SK-N-SH (cell line): Measurements from ENCODE around the gene LSR. TPM values are rescaled to one million over a fixed set of nuclear protein-coding genes. Genes with fewer than 3 reads are reported as not detected.

Source experiments
- CTCF ChIA-PET: fragments of 300-600, 350-600 bp; formaldehyde crosslinking; extraction: SDS; loops from one replicate; lab custom pipeline; 2021; lab: Yijun Ruan, JAX
- POLR2A ChIA-PET: fragments of 350-600 bp; sonication (Branson Sonifier 250); formaldehyde crosslinking; extraction: SDS; loops from one replicate; lab custom pipeline; 2020; ENCODE audit warnings: antibody characterized with exemption, inconsistent platforms; lab: Yijun Ruan, JAX
- DNase-seq: peaks from one replicate; pipeline ENCODE4 v3.0.0; 2012
- H2AFZ ChIP-seq: fragments of 200-600 bp; sonication (generic); 2 replicates; pipeline ENCODE4 v1.8.1; 2016; ENCODE audit warnings: antibody characterized with exemption, mild to moderate bottlenecking, low read depth
- H3F3A ChIP-seq: fragments of 200-600 bp; sonication (generic); replicated peaks from 2 replicates; pipeline ENCODE3; 2016; ENCODE audit warnings: antibody characterized with exemption, mild to moderate bottlenecking; ENCODE audit not compliant: insufficient read depth
- H3K27ac ChIP-seq, 2 experiments: fragments of 200-500 bp in 1 of 2; fragments of 200-600 bp in 1 of 2; sonication (Bioruptor generic) in 1 of 2; sonication (generic), shearing (Covaris generic) in 1 of 2; 2 replicates each; pipeline versions ENCODE4 v1.5.1 to v1.6.1; 2014 to 2016; ENCODE audit warnings: low read depth in 2 of 2, inconsistent platforms in 1 of 2, low read length in 1 of 2, mild to moderate bottlenecking in 1 of 2, mixed read lengths in 1 of 2
- H3K27me3 ChIP-seq: fragments of 200-600 bp; sonication (generic), shearing (Covaris generic); 2 replicates; pipeline ENCODE4 v1.6.1; 2016; ENCODE audit warnings: mixed run types; ENCODE audit not compliant: insufficient read depth
- H3K36me3 ChIP-seq, 2 experiments: fragments of 200-500 bp in 1 of 2; fragments of 200-600 bp in 1 of 2; sonication (Bioruptor generic) in 1 of 2; sonication (generic) in 1 of 2; replicated peaks in 1 of 2; 2 replicates each; pipeline versions ENCODE3 to v1.5.1; 2014 to 2016; ENCODE audit warnings: low read length in 1 of 2, mild to moderate bottlenecking in 1 of 2; ENCODE audit not compliant: insufficient read depth in 2 of 2, control insufficient read depth in 1 of 2
- H3K4me1 ChIP-seq, 2 experiments: fragments of 200-500 bp in 1 of 2; fragments of 200-600 bp in 1 of 2; sonication (Bioruptor generic) in 1 of 2; sonication (generic), shearing (Covaris generic) in 1 of 2; 2 replicates each; pipeline versions ENCODE4 v1.5.1 to v1.6.1; 2014 to 2016; ENCODE audit warnings: low read depth in 1 of 2, low read length in 1 of 2, mixed run types in 1 of 2; ENCODE audit not compliant: insufficient read depth in 2 of 2, control insufficient read depth in 1 of 2
- H3K4me2 ChIP-seq: fragments of 200-600 bp; sonication (generic), shearing (Covaris generic); 2 replicates; pipeline ENCODE4 v1.6.1; 2017; ENCODE audit warnings: mixed run types
- H3K4me3 ChIP-seq, 2 experiments: fragments of 200-500 bp in 1 of 2; fragments of 200-600 bp in 1 of 2; sonication (Bioruptor generic) in 1 of 2; sonication (generic), shearing (Covaris generic) in 1 of 2; 2 replicates each; pipeline versions ENCODE4 v1.5.1 to v1.8.1; 2014 to 2016; ENCODE audit warnings: low read depth in 2 of 2, inconsistent platforms in 1 of 2, low read length in 1 of 2, mild to moderate bottlenecking in 1 of 2, mixed read lengths in 1 of 2, moderate library complexity in 1 of 2
- H3K79me2 ChIP-seq: fragments of 200-600 bp; sonication (generic); 2 replicates; pipeline ENCODE4 v1.8.1; 2017; ENCODE audit warnings: mild to moderate bottlenecking; ENCODE audit not compliant: insufficient read depth
- H3K9ac ChIP-seq: fragments of 200-600 bp; sonication (generic); 2 replicates; pipeline ENCODE4 v1.6.1; 2017; ENCODE audit warnings: mixed run types
- H3K9me2 ChIP-seq: fragments of 200-600 bp; sonication (generic); 2 replicates; pipeline ENCODE4 v1.6.1; 2017; ENCODE audit warnings: mixed run types
- H3K9me3 ChIP-seq: fragments of 200-600 bp; sonication (generic); 2 replicates; pipeline ENCODE4 v1.6.1; 2017; ENCODE audit warnings: mixed run types, mild to moderate bottlenecking, moderate library complexity
- H4K20me1 ChIP-seq: fragments of 200-600 bp; sonication (generic); 2 replicates; pipeline ENCODE4 v1.6.1; 2017; ENCODE audit warnings: mild to moderate bottlenecking, mixed run types; ENCODE audit not compliant: insufficient read depth
- CHD2 ChIP-seq: fragments of 150-350 bp; IDR thresholded peaks from 2 replicates; pipeline ENCODE4 v1.6.1; 2018; ENCODE audit warnings: low read length; ENCODE audit not compliant: partially characterized antibody
- EZH2phosphoT487 ChIP-seq: fragments of 200-600 bp; sonication (generic); IDR thresholded peaks from 2 replicates; pipeline ENCODE4 v1.6.1; 2017; ENCODE audit warnings: low read depth, mixed run types, mild to moderate bottlenecking, antibody characterized with exemption, moderate library complexity, borderline replicate concordance
- FOXJ3 ChIP-seq: sonication (generic); formaldehyde crosslinking; IDR thresholded peaks from 2 replicates; pipeline ENCODE4 v1.5.1; 2020; ENCODE audit warnings: mild to moderate bottlenecking, missing genetic modification reagents
- JUND ChIP-seq: IDR thresholded peaks from 2 replicates; pipeline ENCODE4 v1.4.0; 2012
- NFIC ChIP-seq: IDR thresholded peaks from 2 replicates; pipeline ENCODE4 v1.4.0; 2012; ENCODE audit warnings: borderline replicate concordance
- NRF1 ChIP-seq: IDR thresholded peaks from 2 replicates; pipeline ENCODE4 v1.6.1; 2012; ENCODE audit warnings: low read depth, mild to moderate bottlenecking, low read length
- RCOR1 ChIP-seq: fragments of 150-350 bp; IDR thresholded peaks from 2 replicates; pipeline ENCODE4 v1.6.1; 2017; ENCODE audit warnings: antibody characterized with exemption, low read length
- SMC3 ChIP-seq: IDR thresholded peaks from 2 replicates; pipeline ENCODE4 v1.6.1; 2012; ENCODE audit warnings: low read depth, low read length, improper control_type of control experiment
- TAF1 ChIP-seq: IDR thresholded peaks from 2 replicates; pipeline ENCODE4 v1.6.1; 2012; ENCODE audit warnings: low read depth, mild to moderate bottlenecking, low read length, moderate library complexity, borderline replicate concordance
- TCF12 ChIP-seq: IDR thresholded peaks from 2 replicates; pipeline ENCODE4 v1.4.0; 2012
- YY1 ChIP-seq: IDR thresholded peaks from 2 replicates; pipeline ENCODE4 v1.4.0; 2012; ENCODE audit warnings: low read depth, mild to moderate bottlenecking
- WGBS: methylation state at CpG from one replicate; pipeline ENCODE4 v1.1.6; 2017; ENCODE audit warnings: low lambda C conversion rate; 5-methylcytosine and 5-hydroxymethylcytosine counted together
- polyA plus RNA-seq, 3 experiments: library from polyadenylated mRNA; depleted of rRNA; stranded (reverse); fragments of >200 nt; gene quantifications; 2 replicates each; pipeline ENCODE4 v1.2.3, GENCODE V29; 2012
- TF ChIP-seq, protein P1 (sequence below): IDR thresholded peaks from 2 replicates; pipeline ENCODE4 v1.4.0; 2012; ENCODE audit warnings: low read depth
- TF ChIP-seq, protein P2 (sequence below): fragments of 150-350 bp; IDR thresholded peaks from 2 replicates; pipeline ENCODE4 v1.6.1; 2017; ENCODE audit warnings: antibody characterized with exemption, low read length, low read depth, borderline replicate concordance
- TF ChIP-seq, protein P3 (sequence below): IDR thresholded peaks from 2 replicates; pipeline ENCODE4; 2012
- TF ChIP-seq, protein P4 (sequence below): fragments of 200-600 bp; sonication (generic); IDR thresholded peaks from 2 replicates; pipeline ENCODE4 v1.6.1; 2017; ENCODE audit warnings: antibody characterized with exemption, mild to moderate bottlenecking, moderate library complexity
- TF ChIP-seq, protein P5 (sequence below): IDR thresholded peaks from 2 replicates; pipeline ENCODE4 v1.4.0; 2012; ENCODE audit warnings: low read depth, borderline replicate concordance
- TF ChIP-seq, protein P6 (sequence below): IDR thresholded peaks from 2 replicates; pipeline ENCODE4 v1.6.1; 2012; ENCODE audit warnings: mild to moderate bottlenecking, low read depth, low read length, moderate library complexity

LSR gene
- polyA plus RNA-seq, 1 of the 3 experiments (the other 2 are of a cell fraction) = 0.62 TPM

DNA sequence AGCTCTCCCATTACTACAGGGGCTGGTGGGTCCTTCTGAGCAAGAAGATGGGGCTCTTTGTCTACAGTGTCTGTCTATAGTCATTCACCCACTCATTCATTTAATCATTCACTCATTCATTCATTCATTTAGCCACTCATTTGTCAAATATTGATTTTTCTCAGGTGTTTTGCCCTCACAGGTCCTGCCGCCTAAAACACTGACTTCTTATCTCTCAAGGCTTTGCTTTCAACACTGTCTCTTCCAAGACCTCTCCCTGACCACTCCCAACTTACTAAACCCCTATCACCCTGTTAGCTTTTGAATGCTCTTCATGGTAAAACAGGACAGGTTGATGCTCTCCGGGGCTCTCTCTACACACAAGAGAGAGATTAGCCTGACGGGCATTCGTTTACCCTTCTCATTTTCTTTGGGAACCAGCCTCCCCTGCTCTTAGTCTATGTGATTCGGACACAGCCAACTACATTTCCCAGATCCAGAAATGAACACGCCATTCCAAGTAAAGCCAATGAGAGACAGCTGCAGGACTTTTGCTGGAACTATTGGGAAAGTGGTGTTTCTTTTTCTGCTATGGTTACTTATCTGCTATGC, 43.0 kb upstream of the LSR start:
- WGBS = 37% methylated on average over 6 of the region's 6 CpGs
- no peak overlapping the region for H2AFZ ChIP-seq
- H3K27ac ChIP-seq = no peak overlapping the region
- TF ChIP-seq JUND = no peak
- TF ChIP-seq NFIC = no peak
- TF ChIP-seq, protein P1, sequence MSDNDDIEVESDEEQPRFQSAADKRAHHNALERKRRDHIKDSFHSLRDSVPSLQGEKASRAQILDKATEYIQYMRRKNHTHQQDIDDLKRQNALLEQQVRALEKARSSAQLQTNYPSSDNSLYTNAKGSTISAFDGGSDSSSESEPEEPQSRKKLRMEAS = no peak
- no peak for TF ChIP-seq TCF12
- no peak overlapping the region for H3K4me3 ChIP-seq
- no peaks in the 10 kb centered on the region for H3F3A ChIP-seq
- DNase-seq = no peak
- no peaks in the 10 kb centered on the region for H3K4me1 ChIP-seq
- no peaks in the 10 kb centered on the region for H3K9me2 ChIP-seq
- POLR2A ChIA-PET = no interaction called here
- no peak overlapping the region for H3K4me2 ChIP-seq
- no peaks in the 10 kb centered on the region for H3K79me2 ChIP-seq
- CTCF ChIA-PET = interaction anchor here (0.9 kb wide), 1 partner anchor 63 kb away, joined by 4 read pairs; the partner anchor contains the start of gene USF2
- H3K9ac ChIP-seq = no peak overlapping the region
- H4K20me1 ChIP-seq = no peaks in the 10 kb centered on the region
- H3K36me3 ChIP-seq = no peaks in the 10 kb centered on the region
- peaks cover 23% of the 10 kb centered on the region; the same call in 1 of the 2 replicates for H3K27me3 ChIP-seq
- H3K9me3 ChIP-seq = no peaks in the 10 kb centered on the region

DNA sequence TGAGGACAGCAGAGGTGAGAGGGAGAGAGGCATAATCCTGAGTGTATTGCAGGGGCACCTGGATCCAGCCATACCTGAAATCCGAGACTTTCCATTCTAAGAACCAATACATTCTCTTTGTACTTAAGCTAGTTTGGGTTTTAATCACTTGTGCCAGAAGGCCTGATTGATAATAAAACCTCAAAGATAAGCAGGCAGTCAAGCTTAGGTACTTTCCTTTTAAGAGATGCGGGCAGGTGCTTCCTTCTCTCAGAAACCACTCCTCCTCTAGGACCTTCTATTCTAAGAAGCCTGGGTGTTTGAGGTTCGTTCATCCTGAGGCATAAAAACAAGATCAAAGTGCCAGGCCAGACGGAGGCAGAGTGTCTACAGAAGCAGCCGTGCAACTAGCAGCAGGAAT, 42.4 kb upstream of the LSR start:
- Histone ChIP-seq H3K4me1 (no peaks in the 10 kb centered on the region), H4K20me1 (no peaks in the 10 kb centered on the region), H3K36me3 (no peaks in the 10 kb centered on the region), H3K9me3 (no peaks in the 10 kb centered on the region), H3K79me2 (no peaks in the 10 kb centered on the region), H3K4me3 (no peak overlapping the region), H3K9me2 (no peaks in the 10 kb centered on the region), H3K9ac (no peak overlapping the region), H3K27ac (no peak overlapping the region), H3F3A (no peaks in the 10 kb centered on the region), H2AFZ (no peak overlapping the region), H3K27me3 (peaks cover 19% of the 10 kb centered on the region; the same call in 1 of the 2 replicates), H3K4me2 (no peak overlapping the region)
- DNase-seq = no peak
- WGBS = 12% methylated on average over 5 of the region's 5 CpGs
- CTCF ChIA-PET = interaction anchor here (0.9 kb wide), 1 partner anchor 63 kb away, joined by 4 read pairs; the partner anchor contains the start of gene USF2
- TF ChIP-seq TAF1 (no peak), EZH2phosphoT487 (no peak), RCOR1 (no peak), CHD2 (no peak), JUND (no peak), NFIC (no peak), YY1 (no peak), FOXJ3 (CRISPR knock-in tag) (no peak), SMC3 (no peak), NRF1 (no peak)
- TF ChIP-seq, protein P2, sequence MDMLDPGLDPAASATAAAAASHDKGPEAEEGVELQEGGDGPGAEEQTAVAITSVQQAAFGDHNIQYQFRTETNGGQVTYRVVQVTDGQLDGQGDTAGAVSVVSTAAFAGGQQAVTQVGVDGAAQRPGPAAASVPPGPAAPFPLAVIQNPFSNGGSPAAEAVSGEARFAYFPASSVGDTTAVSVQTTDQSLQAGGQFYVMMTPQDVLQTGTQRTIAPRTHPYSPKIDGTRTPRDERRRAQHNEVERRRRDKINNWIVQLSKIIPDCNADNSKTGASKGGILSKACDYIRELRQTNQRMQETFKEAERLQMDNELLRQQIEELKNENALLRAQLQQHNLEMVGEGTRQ = no peak
- TF ChIP-seq, protein P3, sequence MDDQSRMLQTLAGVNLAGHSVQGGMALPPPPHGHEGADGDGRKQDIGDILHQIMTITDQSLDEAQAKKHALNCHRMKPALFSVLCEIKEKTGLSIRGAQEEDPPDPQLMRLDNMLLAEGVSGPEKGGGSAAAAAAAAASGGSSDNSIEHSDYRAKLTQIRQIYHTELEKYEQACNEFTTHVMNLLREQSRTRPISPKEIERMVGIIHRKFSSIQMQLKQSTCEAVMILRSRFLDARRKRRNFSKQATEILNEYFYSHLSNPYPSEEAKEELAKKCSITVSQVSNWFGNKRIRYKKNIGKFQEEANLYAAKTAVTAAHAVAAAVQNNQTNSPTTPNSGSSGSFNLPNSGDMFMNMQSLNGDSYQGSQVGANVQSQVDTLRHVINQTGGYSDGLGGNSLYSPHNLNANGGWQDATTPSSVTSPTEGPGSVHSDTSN = no peak
- TF ChIP-seq, protein P4, sequence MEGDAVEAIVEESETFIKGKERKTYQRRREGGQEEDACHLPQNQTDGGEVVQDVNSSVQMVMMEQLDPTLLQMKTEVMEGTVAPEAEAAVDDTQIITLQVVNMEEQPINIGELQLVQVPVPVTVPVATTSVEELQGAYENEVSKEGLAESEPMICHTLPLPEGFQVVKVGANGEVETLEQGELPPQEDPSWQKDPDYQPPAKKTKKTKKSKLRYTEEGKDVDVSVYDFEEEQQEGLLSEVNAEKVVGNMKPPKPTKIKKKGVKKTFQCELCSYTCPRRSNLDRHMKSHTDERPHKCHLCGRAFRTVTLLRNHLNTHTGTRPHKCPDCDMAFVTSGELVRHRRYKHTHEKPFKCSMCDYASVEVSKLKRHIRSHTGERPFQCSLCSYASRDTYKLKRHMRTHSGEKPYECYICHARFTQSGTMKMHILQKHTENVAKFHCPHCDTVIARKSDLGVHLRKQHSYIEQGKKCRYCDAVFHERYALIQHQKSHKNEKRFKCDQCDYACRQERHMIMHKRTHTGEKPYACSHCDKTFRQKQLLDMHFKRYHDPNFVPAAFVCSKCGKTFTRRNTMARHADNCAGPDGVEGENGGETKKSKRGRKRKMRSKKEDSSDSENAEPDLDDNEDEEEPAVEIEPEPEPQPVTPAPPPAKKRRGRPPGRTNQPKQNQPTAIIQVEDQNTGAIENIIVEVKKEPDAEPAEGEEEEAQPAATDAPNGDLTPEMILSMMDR = no peak
- TF ChIP-seq, protein P5, sequence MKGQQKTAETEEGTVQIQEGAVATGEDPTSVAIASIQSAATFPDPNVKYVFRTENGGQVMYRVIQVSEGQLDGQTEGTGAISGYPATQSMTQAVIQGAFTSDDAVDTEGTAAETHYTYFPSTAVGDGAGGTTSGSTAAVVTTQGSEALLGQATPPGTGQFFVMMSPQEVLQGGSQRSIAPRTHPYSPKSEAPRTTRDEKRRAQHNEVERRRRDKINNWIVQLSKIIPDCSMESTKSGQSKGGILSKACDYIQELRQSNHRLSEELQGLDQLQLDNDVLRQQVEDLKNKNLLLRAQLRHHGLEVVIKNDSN = no peak
- TF ChIP-seq, protein P6, sequence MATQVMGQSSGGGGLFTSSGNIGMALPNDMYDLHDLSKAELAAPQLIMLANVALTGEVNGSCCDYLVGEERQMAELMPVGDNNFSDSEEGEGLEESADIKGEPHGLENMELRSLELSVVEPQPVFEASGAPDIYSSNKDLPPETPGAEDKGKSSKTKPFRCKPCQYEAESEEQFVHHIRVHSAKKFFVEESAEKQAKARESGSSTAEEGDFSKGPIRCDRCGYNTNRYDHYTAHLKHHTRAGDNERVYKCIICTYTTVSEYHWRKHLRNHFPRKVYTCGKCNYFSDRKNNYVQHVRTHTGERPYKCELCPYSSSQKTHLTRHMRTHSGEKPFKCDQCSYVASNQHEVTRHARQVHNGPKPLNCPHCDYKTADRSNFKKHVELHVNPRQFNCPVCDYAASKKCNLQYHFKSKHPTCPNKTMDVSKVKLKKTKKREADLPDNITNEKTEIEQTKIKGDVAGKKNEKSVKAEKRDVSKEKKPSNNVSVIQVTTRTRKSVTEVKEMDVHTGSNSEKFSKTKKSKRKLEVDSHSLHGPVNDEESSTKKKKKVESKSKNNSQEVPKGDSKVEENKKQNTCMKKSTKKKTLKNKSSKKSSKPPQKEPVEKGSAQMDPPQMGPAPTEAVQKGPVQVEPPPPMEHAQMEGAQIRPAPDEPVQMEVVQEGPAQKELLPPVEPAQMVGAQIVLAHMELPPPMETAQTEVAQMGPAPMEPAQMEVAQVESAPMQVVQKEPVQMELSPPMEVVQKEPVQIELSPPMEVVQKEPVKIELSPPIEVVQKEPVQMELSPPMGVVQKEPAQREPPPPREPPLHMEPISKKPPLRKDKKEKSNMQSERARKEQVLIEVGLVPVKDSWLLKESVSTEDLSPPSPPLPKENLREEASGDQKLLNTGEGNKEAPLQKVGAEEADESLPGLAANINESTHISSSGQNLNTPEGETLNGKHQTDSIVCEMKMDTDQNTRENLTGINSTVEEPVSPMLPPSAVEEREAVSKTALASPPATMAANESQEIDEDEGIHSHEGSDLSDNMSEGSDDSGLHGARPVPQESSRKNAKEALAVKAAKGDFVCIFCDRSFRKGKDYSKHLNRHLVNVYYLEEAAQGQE = no peak
- POLR2A ChIA-PET = no interaction called here
